SK-N-SH (cell line): ENCODE results near the gene MAP1LC3A.

Source experiments
- CHD2 ChIP-seq: fragments of 150-350 bp; IDR thresholded peaks from 2 replicates; pipeline ENCODE4 v1.6.1; 2018; ENCODE audit warnings: low read length; ENCODE audit not compliant: partially characterized antibody
- CTCF ChIP-seq: fragments of 200-600 bp; sonication (generic); IDR thresholded peaks from 2 replicates; pipeline ENCODE4 v1.6.1; 2017; ENCODE audit warnings: antibody characterized with exemption, mild to moderate bottlenecking, moderate library complexity
- GABPA ChIP-seq: IDR thresholded peaks from 2 replicates; pipeline ENCODE4 v1.4.0; 2012; ENCODE audit warnings: low read depth, mild to moderate bottlenecking
- MAX ChIP-seq: IDR thresholded peaks from 2 replicates; pipeline ENCODE4 v1.4.0; 2012; ENCODE audit warnings: low read depth
- NRF1 ChIP-seq: IDR thresholded peaks from 2 replicates; pipeline ENCODE4 v1.6.1; 2012; ENCODE audit warnings: low read depth, mild to moderate bottlenecking, low read length
- POLR2AphosphoS5 ChIP-seq: IDR thresholded peaks from 2 replicates; pipeline ENCODE4 v1.6.1; 2012; ENCODE audit warnings: low read depth, low read length
- SMC3 ChIP-seq: IDR thresholded peaks from 2 replicates; pipeline ENCODE4 v1.6.1; 2012; ENCODE audit warnings: low read depth, low read length, improper control_type of control experiment
- TCF12 ChIP-seq: IDR thresholded peaks from 2 replicates; pipeline ENCODE4 v1.4.0; 2012

DNA sequence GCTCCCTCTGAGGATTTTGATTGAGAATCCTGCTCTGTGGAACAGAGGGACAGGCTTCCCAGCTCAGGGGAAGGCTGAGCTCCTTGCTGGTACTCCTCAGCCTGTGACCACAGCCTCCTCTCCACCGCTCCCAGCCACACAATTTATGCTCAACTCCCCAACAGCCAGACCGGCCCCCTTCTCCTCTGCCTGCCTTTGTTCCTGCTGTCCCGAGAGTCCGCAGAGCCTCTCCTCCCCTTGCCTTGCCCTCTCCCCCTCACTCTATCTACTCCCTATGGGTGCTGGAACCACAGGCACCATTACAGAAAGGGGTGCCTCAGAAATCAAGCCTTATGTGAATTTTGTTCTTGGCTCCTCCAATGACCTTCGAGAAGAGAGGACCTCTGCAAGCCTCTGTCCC, 15.9 kb downstream of the MAP1LC3A start:
- TF ChIP-seq POLR2AphosphoS5 (no peak), SMC3 (no peak), CTCF (no peak), GABPA (no peak), MAX (no peak), TCF12 (no peak), CHD2 (no peak), NRF1 (no peak)
